Fibroblast of upper back skin (primary cell): ENCODE measurements around the gene TPST1.
"Not testable (repeated sequence)": the region's sequence is repeated elsewhere in the genome, so short reads cannot be mapped to it uniquely, and the experiment has no call there.

Experiments
- DNase-seq: peaks from one replicate; pipeline ENCODE4 v3.0.0-alpha.2; 2013

The TPST1 gene

GRCh38 chr7:66204822-66205740, at the start of gene TPST1:
TPST1 (plus strand) TSS chr7:66205334; CDS start chr7:66240426, 35,092 bp downstream.
- peak; percentile 87 for DNase-seq

- not testable (repeated sequence) for DNase-seq
These were observed 49.1 kb upstream of the TPST1 start for GRCh38 chr7:66156035-66156434.

DNA sequence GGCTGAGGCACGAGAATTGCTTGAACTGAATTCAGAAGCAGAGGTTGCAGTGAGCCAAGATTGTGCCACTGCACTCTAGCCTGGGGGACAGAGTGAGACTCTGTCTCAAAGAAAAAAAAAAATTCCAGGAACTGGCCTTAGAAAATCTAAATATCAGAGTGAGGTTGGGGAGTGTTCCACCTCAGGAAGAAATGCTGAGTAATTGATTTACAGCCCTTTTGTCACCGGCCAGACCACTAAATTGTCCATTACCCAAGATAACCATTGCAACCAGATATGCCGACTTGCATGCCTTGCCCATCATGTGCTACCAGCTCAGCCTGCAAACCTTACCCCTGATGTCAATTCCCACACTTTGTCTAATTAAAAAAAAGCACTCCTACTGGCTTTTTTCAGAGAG, 48.1 kb upstream of the TPST1 start:
- DNase-seq, result no peak

- no peak for DNase-seq
These were observed 42.5 kb upstream of the TPST1 start for GRCh38 chr7:66162622-66163021.

- DNase-seq, result no peak
These were observed 41.9 kb upstream of the TPST1 start for GRCh38 chr7:66163186-66163610.

DNA sequence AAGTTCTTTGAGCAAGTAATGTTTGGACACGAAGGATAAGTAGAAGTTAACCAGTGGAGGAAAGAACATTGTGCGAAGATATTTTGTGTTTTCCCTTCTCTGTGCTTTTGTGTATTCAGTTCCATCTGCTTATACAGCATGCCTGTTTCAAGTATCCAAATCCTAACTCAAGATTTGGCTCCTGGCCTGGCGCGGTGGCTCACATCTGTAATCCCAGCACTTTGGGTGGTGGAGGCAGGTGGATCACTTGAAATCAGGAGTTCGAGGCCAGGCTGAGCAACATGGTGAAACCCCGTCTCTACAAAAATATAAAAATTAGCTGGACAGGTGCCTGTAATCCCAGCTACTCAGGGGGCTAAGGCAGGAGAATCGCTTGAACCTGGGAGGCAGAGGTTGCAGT, 40.8 kb upstream of the TPST1 start:
- no peak for DNase-seq

- DNase-seq, result peak; percentile 41
These were observed 37.3 kb upstream of the TPST1 start for GRCh38 chr7:66167773-66168387.

GRCh38 chr7:66169616-66170015, 35.5 kb upstream of the TPST1 start:
- DNase-seq, result no peak

GRCh38 chr7:66170309-66171231, 34.6 kb upstream of the TPST1 start:
- DNase-seq, result peak; percentile 17

DNA sequence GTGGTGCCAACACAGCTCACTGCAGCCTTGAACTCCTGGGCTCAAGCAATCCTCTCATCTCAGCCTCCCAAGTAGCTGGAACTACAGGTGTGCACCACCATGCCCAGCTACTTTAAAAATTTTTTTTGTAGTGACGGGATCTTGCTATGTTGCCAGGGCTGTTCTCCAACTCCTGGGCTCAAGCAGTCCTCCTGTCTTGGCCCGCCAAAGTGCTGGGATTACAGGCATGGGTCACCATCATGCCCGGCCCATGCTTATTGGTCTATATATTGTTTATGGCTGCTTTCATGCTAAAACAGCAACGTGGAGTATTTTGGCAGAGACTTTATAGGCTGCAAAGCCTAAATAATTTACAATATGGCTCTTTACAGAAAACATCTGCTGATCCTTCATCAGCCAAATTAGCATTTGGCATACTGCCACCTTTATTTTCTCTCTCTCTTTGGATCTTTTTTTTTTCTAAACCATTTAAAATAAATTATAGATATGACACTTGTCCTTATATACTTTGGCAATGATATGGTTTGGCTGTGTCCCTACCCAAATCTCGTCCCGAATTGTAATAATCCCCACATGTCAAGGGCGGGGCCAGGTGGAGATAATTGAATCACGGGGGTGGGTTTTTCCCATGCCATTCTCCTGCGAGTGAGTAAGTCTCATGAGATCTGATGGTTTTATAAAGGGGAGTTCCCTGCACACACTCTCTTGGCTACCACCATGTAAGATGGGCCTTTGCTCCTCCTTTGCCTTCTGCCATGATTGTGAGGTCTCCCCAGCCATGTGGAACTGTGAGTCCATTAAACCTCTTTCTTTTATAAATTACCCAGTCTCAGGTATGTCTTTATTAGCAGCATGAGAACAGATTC, 32.4 kb upstream of the TPST1 start:
- DNase-seq, result not testable (repeated sequence)

GRCh38 chr7:66173856-66174255, 31.3 kb upstream of the TPST1 start:
- DNase-seq, result no peak

- DNase-seq, result not testable (repeated sequence)
These were observed 30.1 kb upstream of the TPST1 start for GRCh38 chr7:66175006-66175405.

GRCh38 chr7:66176914-66177313, 28.2 kb upstream of the TPST1 start:
- DNase-seq, result no peak

GRCh38 chr7:66178258-66178657, 26.9 kb upstream of the TPST1 start:
- no peak for DNase-seq

DNA sequence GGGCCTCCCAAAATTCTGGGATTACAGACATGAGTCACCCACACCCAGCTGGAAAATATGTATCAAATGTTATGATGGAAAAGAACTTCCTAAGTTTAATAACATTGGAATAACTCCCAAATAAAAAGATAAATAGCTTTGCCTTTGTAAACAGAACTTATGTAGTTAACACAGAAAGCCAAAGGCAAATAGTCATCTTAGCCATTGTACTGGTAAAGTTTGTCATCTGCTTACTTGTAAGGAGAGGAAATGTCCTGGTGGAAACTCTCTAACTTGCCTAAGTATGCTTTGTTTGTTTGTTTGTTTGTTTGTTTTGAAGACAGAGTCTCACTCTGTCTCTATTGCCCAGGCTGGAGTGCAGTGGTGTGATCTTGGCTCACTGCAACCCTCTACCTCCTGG, 23.8 kb upstream of the TPST1 start:
- no peak for DNase-seq

GRCh38 chr7:66181845-66182244, 23.3 kb upstream of the TPST1 start:
- no peak for DNase-seq

GRCh38 chr7:66182920-66183319, 22.2 kb upstream of the TPST1 start:
- no peak for DNase-seq

- DNase-seq, result peak; percentile 72
These were observed 21.4 kb upstream of the TPST1 start for GRCh38 chr7:66183700-66184099.

- DNase-seq, result no peak
These were observed 19.4 kb upstream of the TPST1 start for GRCh38 chr7:66185680-66186187.

DNA sequence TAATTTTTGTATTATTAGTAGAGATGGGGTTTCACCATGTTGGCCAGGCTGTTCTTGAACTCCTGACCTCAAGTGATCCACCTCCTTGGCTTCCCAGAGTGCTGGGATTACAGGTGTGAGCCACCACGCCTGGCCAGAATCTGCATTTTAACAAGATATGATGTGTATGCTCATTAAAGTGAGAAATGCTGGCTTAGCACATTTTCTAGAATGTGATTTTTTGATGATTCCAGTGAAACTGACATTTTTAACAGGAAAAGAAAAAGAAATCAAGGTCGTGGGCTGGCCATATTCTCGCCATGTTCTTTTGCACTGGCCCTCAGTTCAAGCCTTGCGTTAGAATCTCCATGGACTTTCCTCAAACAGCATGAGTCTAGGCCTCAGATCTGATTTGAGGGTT, 18.1 kb upstream of the TPST1 start:
- DNase-seq, result no peak

DNA sequence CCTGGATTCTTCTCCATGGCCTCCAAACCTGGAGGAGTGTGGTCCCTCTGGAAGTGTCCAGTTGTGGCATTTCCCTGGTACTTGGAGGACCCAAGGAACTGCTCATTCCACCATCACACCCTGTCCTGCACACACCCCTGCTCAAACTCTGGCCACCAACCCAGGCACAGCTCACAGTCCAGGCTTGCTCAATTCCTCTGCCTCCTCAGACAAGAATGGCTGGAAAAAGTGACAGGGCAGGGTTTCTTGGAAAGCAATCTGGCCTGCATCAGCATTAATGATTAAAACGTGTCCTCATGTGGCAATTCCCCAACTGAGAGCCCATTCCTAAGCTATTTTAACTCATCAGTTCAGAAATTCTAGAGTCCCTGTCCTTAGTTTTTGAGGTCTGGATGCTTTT, 17.2 kb upstream of the TPST1 start:
- peak; percentile 69 for DNase-seq

GRCh38 chr7:66188645-66189044, 16.5 kb upstream of the TPST1 start:
- DNase-seq, result no peak
